GM12891 (cell line): ENCODE data around the gene SPECC1.
"Not testable (repeated sequence)": the region's sequence is repeated elsewhere in the genome, so short reads cannot be mapped to it uniquely, and the experiment has no call there.

ENCODE experiments used
- DNase-seq: peaks from one replicate; pipeline ENCODE4 v3.0.0; 2011; ENCODE audit warnings: low spot score; ENCODE audit not compliant: insufficient read length
- FAIRE-seq: peaks from 2 replicates; lab custom pipeline; 2011; peaks lifted over from hg19 to GRCh38; lab: Jason Lieb, UNC
- PAX5 ChIP-seq: IDR thresholded peaks from 2 replicates; pipeline ENCODE4 v1.6.1; 2011; ENCODE audit warnings: low read length, moderate library complexity, mild to moderate bottlenecking; ENCODE audit not compliant: insufficient read depth, severe bottlenecking
- POLR2A ChIP-seq: IDR thresholded peaks from 2 replicates; pipeline ENCODE4 v1.6.1; 2011; ENCODE audit warnings: low read depth, low read length, control low read depth
- POLR2AphosphoS5 ChIP-seq: IDR thresholded peaks from 2 replicates; pipeline ENCODE4 v1.6.1; 2011; ENCODE audit warnings: low read depth, low read length, control low read depth
- POU2F2 ChIP-seq: IDR thresholded peaks from 2 replicates; pipeline ENCODE4 v1.6.1; 2011; ENCODE audit warnings: low read depth, mild to moderate bottlenecking, control low read depth, low read length, moderate library complexity
- SPI1 ChIP-seq: IDR thresholded peaks from 2 replicates; pipeline ENCODE4 v1.6.1; 2011; ENCODE audit warnings: low read depth, low read length, control low read depth
- TAF1 ChIP-seq: IDR thresholded peaks from 2 replicates; pipeline ENCODE4 v1.6.1; 2011; ENCODE audit warnings: low read depth, low read length, control low read depth

The SPECC1 gene

DNA sequence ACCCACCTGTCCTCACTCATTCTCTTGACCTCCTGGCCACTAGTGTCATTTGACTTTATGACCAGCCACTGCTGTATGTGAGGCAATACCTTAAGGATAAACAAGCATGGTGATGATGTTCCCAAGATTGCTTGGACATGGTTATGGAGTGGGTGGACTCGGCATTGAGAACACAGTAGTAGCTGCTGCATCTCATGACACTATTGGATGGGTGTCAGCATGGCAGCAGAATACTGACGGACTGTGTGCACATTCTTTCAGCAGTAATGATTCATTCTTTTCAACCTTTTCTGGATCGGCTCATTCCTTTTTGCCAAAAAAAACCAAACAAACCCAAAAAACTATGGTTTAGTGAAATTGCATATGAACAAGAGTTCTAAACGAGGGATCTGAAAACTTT, 13.5 kb downstream of the SPECC1 start:
- peak; percentile 33 for FAIRE-seq
- TF ChIP-seq TAF1 (no peak), PAX5 (no peak), SPI1 (no peak), POLR2AphosphoS5 (no peak), POU2F2 (no peak), POLR2A (no peak)
- no peak for DNase-seq

DNA sequence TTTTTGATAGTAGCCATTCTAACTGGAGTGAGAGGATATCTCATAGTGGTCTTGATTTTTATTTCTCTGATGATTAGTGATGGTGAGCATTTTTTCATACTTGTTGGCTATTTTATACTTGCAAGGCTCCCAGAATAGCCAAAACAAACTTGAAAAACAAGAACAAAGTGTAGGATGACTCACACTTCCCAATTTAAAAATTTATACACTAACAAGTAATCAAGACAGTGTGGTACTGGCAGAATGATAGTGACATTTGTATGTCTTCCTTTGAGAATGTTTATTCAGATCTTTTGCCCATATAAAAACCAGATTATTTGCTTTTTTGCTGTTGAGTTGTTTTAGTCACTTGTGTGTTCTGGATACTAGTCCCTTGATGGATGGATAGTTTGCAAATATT, 17.8 kb downstream of the SPECC1 start:
- TF ChIP-seq TAF1 (no peak), POLR2AphosphoS5 (no peak), POLR2A (no peak), PAX5 (no peak)
- DNase-seq (no peak), FAIRE-seq (no peak)

DNA sequence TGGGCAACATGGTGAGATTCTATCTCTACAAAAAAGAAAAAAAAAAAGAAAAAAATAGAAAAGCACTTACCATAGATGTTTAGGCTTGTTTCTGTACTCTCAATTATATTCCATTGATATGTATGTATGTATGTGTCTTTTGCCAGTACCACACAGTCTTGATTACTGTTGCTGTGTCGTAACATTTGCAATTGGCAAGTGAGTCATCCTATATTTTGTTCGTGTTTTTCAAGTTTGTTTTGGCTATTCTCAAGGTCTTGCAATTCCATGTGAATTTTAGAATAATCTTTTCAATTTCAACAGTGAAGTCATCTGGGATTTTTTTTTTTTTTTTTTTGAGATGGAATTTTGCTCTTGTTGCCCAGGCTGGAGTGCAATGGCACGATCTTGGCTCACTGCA, 19.3 kb downstream of the SPECC1 start:
- TF ChIP-seq POLR2A (no peak), SPI1 (no peak)
- FAIRE-seq: no peak
- DNase-seq: no peak

DNA sequence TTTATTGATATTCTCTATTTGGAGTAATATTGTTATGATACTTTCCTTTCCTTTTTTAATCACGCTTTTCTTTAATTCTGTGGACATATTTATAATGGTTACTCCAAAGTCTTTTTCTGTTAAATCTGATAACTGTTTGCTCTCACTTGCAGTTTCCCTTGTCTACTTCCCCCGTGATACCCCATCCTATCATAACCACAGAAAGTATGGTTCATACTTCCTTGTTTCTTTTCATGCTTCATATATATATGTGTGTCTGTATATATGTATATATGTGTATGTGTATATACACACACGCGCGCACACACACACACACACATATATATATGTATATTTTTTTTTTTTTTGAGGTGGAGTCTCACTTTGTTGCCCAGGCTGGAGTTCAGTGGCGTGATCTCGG, 23.5 kb downstream of the SPECC1 start:
- FAIRE-seq (no peak), DNase-seq (no peak)
- no peak for TF ChIP-seq POLR2A
- TF ChIP-seq TAF1: no peak
- no peak for TF ChIP-seq SPI1
- TF ChIP-seq POU2F2: no peak
- TF ChIP-seq POLR2AphosphoS5: no peak
- no peak for TF ChIP-seq PAX5

DNA sequence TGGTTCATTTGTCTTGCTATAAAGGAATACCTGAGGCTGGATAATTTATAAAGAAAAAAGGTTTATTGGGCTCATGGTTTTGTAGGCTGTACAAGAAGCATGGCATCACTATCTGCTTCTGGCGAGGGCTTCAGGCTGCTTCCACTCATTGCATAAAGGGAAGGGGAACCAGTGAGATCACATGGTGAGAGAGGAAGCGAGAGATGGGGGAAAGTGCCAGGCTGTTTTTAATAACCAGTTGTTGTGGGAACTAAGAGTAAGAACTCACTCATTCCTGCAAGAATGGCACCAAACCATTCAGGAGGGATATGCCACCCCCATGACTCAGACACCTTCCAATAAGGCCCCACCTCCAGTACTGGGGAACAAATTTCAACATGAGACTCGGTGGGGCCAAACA, 24.3 kb downstream of the SPECC1 start:
- FAIRE-seq: peak; percentile 48

DNA sequence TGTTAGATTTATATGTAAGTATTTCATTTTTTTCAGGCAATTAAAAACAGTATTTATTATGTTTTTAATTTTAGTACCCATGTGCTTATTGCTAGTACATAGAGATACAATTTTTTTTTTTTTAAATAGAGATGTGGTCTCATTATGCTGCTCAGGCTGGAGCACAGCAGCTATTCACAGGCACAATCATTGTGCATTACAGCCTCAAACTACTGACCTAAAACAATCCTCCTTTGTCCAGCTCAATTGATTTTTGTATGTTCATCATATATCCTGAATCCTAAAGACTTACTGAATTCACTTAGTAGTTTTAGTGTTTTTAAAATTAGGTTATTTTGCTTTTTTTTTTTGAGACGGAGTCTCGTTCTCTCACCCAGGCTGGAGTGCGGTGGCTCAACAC, 26.3 kb downstream of the SPECC1 start:
- DNase-seq (no peak), FAIRE-seq (no peak)
- TF ChIP-seq TAF1 (no peak), POU2F2 (no peak), POLR2A (no peak), PAX5 (no peak), POLR2AphosphoS5 (no peak), SPI1 (no peak)

More for the DNA sequence above, 24.3 kb downstream of the SPECC1 start:
- no peak for DNase-seq
- TF ChIP-seq TAF1: no peak
- TF ChIP-seq PAX5: no peak
- no peak for TF ChIP-seq SPI1
- TF ChIP-seq POLR2A: no peak
- TF ChIP-seq POU2F2: no peak
- no peak for TF ChIP-seq POLR2AphosphoS5

DNA sequence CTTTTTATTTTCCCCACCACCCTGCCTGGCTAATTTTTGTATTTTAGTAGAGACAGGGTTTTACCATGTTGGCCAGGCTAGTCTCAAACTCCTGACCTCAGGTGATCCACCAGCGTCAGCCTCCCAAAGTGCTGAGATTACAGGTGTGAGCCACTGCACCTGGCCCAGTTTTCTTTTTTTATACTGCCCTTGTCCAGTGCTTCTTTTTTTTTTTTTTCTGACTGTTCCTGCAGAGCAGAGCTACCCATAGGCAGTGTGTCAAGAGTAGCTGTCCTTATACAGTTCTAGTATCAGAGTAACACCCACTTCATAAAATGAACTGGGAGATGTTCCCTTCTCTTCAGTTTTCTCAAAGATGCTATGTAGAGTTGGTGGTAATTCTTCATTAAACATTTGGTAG, 28.1 kb downstream of the SPECC1 start:
- DNase-seq, FAIRE-seq: not testable (repeated sequence)

DNA sequence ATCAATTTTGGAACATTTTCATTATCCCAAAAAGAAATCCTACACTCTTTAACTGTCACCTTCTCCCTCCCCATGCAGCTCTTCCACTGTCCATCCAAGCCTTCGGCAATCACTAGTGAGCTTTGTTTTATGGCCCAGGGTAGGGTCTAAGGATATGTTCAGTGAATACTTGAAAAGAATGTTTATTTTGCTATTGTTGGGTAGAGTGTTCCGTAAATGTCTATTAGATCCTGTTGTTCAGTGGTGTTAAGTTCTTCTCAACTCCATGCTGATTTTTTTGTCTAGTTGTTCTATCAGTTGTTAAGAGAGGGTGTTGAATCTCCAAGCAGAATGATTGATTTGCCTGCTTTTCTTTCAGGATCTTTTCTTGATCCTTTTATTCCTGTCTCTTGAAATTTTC, 29.9 kb downstream of the SPECC1 start:
- DNase-seq (no peak), FAIRE-seq (no peak)
- no peak for TF ChIP-seq POLR2AphosphoS5
- TF ChIP-seq PAX5: no peak
- no peak for TF ChIP-seq SPI1
- TF ChIP-seq POU2F2: no peak
- no peak for TF ChIP-seq POLR2A

DNA sequence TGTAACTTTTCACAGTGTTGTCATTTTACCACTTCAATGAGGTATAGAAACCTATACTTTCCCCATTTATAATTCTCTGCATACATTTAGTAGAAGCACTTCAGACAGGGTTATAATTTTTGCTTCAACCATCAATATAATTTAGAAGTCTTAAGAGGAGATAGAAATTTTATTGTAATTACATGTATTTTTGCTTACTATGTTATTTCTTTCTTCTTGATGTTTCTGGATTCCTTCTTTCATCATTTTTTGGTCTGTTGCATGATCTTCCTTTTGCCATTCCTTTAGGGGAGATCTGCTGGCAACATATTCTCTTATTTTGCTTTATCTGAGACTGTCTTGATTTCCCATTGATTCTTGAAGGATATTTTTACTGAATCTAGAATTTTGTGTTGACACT, 31.1 kb downstream of the SPECC1 start:
- FAIRE-seq (no peak), DNase-seq (no peak)
- TF ChIP-seq PAX5: no peak
- TF ChIP-seq SPI1: no peak
- TF ChIP-seq TAF1: no peak
- TF ChIP-seq POLR2A: no peak
- no peak for TF ChIP-seq POU2F2
- no peak for TF ChIP-seq POLR2AphosphoS5

DNA sequence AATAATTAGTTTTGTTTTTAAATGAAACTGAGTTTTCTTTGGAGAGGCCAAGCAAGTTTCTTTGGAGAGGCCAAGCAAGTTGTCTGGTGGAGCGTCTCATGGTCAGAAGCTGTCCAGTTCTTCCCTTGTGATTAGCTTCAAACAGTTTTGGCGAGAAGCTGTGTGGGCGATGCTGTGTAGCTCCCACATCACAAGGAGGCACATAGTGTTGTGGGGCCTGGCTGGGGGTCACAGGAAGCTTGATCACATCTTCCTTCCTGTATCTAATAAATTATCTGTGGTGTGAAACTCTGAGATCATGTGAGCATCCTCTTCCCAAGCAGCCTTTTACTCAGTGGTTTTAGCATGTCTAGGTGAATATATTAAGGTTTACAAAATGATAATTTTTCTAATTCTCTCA, 33.9 kb downstream of the SPECC1 start:
- TF ChIP-seq SPI1 (no peak), POLR2A (no peak), TAF1 (no peak), POLR2AphosphoS5 (no peak), PAX5 (no peak), POU2F2 (no peak)
- DNase-seq: no peak
- no peak for FAIRE-seq

DNA sequence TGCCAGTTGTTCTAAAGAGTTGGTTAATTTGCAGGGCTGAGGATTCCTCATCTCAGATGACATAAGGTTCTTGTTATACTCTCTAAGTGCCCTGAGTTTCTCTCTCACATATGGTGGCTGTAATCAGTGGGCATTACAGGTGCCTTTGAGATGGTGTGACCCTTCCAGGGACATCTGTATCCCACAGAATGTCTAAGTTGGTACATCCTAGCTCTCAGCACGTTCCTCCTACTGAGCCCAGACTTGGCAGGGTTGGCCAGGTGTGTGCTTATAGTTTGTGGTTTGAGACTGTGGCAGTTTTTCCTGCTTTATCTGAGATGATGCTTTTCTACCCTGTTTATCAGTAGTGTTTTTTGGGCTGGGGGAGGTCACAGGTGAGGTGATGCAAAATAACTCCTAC, 36.3 kb downstream of the SPECC1 start:
- no peak for FAIRE-seq
- no peak for TF ChIP-seq SPI1
- TF ChIP-seq POU2F2: no peak
- no peak for TF ChIP-seq POLR2AphosphoS5
- no peak for TF ChIP-seq POLR2A
- no peak for TF ChIP-seq TAF1
- TF ChIP-seq PAX5: no peak
- DNase-seq: no peak

DNA sequence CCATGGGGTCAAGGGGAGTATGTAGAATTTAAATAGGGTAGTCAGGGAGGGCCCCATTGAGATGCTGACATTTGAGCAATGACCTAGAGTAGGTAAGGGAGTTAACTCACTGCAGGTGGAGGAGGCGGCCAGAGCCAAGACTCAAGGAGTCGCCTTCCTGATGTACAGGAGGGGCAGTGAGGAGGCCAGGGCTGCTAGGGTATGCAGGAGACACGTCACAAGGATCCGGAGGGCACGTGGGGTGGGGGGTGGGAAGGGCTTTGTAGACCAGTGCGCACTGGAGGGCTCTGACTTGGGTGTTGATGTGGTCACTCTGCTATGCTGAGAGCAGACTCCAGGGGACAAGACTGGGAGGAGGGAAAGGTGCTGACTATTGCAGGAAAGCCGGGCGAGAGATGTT, 37.5 kb downstream of the SPECC1 start:
- DNase-seq: no peak
- no peak for FAIRE-seq
- TF ChIP-seq PAX5 (no peak), POU2F2 (no peak), POLR2A (no peak), TAF1 (no peak), POLR2AphosphoS5 (no peak), SPI1 (no peak)
